ENCODE results near the gene SELPLG.
"Not testable (repeated sequence)": the region's sequence is repeated elsewhere in the genome, so short reads cannot be mapped to it uniquely, and the experiment has no call there.

SELPLG gene

DNA sequence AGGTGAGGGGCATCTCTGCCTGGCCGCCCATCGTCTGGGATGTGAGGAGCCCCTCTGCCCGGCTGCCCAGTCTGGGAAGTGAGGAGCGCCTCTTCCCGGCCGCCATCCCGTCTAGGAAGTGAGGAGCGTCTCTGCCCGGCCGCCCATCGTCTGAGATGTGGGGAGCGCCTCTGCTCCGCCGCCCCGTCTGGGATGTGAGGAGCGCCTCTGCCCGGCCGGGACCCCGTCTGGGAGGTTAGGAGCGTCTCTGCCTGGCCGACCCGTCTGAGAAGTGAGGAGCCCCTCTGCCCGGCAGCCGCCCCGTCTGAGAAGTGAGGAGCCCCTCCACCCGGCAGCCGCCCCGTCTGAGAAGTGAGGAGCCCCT, 22.1 kb upstream of the SELPLG start:
- not testable (repeated sequence) for DNase-seq (ENCODE audit: low read depth)

DNA sequence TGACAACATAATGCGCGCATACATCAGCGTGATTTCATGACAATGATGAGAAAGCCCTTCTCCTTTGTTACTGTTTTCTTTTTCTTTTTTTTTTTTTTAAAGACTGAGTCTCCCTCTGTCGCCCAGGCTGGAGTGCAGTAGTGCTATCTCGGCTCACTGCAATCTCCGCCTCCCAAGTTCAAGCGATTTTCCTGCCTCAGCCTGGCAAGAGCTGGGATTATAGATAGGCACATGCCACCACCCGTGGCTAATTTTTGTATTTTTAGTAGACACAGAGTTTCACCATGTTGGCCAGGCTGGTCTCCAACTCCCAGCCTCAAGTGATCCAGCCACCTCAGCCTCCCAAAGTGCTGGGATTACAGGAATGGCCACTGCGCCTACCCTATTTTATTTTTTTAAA, 20.9 kb upstream of the SELPLG start:
- DNase-seq (ENCODE audit: low read depth) = not testable (repeated sequence)

DNA sequence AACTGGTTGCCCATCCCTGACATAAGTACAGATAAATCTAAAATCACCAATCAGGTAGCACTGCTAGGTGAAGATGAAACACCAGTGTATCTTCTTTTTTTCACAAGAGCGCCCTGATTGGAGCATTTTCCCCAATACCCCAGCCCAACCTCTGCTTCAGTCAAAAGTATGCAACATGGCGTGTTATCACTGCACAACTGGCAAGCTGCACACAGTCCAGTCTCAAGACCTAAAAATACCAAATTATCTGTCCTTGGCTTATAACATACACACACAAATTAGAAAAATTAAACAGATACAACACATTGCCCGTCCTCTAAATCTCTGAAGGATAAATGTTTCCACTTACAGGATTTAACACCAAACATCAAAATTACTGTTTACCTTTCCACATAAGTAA, 20.2 kb upstream of the SELPLG start:
- no peak for DNase-seq (ENCODE audit: low read depth)

DNA sequence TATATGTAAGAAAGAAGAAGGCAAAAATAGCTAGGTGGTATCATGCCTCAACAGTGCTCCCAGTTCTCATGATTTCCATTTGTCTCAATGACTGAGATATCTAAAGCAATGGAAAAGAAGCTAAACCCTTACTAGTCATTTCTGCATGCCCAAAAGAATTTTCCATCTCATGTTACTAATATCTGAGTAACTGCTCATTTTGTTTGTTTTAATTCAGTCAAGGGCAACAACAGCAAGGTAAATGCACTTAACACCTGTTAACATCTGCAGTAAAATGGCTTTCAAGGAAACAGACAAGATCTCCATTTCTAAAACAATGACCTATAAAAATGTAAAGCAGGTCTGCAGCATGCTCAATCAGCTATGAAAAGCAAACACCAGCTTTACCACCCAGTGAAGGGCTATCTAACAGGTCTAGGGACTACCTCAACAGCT, 19.4 kb upstream of the SELPLG start:
- no peak for DNase-seq (ENCODE audit: low read depth)

DNA sequence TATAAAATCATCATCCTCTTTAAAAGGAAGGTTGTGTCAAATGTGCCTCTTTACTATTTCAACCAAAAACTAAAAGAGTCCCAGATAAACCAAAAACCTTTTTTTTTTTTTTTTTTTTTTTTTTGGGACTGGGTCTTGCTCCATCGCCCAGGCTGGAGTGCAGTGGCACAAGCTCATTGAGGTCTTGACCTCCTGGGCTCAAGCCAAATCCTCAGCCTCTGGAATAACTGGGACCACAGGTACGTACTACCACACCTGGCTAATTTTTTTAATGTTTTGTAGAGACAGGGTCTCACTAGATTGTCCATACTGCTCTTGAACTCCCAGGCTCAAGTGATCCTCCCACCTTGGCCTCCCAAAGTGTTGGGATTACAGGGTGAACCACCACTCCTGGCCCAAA, 16.4 kb upstream of the SELPLG start:
- DNase-seq (ENCODE audit: low read depth) = no peak

DNA sequence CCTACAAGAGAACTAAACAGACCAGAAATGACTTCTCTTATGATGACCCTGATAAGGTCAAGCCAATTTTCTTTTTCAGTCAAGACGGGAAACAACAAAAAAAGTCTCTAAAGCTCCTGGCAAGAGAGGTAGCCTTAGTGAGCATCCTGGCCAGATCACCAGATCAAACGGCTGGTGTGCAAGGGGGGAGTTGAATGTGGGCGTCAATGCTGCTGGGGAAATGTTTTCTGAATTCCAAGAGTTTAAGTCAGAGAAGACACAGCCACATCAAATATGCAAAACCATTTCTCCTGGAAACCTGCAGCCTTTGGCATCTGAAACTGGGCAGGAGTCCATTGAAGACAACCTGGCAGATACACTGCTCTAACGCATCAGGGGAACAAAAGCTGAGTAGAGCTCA, 16.0 kb upstream of the SELPLG start:
- DNase-seq (ENCODE audit: low read depth) = no peak

DNA sequence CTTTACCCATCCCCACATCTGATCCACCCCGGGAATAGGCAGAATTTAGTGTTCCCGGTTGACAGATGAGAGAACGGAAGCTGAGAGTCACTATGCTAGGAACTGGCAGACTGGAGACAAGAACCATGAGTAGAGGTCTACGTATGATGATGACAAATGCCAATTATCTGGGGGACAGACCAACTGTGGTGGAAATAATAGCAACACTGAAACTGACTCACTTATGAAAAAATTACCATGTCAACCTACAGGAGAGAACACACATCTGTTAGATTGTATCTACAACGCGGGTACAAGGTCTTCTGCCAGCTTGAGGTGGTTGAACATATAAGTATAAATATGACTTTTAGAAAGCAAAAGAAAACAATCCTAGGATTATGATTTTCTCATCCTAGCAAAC, 15.4 kb upstream of the SELPLG start:
- no peak for DNase-seq (ENCODE audit: low read depth)

DNA sequence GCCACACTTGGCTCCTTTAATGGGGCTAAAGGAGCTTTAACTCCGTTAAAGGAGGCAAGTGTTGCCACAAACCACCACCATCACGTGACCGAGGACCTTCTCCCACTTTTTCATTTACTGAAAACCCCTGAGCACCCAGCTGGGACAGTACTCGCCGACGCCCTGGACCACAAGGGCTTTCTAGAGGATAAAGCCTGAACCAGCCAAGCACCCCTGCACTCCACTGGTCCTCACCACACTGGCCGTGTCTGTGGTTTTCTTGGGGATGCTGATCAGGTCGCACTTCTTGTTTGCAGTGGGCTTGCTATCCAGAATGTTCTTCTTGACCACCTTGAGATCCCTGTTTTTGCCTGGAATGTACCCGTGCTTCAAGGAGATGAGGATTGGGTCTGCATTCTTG, 14.7 kb upstream of the SELPLG start:
- no peak for DNase-seq (ENCODE audit: low read depth)

DNA sequence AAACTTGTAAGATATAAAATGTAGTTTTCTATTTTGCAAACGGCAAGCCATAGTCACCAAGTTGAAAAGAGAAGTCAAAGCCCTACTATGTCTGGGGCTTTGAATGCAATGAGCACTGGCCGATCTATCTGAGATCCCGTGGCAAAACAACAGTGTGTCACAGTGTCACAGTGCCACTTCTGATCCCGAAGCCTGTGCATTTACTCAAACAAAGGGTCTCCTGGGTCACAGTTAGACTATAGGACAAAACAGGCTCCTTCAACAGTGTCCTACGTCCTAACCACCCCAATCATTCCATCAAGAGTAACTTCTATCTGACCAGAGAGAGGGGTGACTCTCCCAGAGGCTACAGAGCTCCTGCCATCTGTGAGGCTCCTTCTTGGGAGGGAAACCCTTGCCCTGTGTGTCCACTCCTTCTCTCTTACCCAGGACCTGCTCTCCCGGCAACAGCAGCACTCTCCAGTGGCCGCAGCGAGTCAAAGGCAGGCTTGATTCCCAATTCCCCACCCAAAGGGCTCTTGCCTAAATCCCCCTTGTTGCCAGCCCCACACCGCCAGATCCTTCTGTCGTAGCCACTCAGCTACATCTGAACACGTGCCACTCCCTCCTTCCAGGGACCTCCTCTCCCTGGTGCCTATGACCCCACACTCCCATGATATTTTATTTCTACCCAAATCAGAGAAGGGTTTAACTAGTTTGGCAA, 14.0 kb upstream of the SELPLG start:
- no peak for DNase-seq (ENCODE audit: low read depth)

DNA sequence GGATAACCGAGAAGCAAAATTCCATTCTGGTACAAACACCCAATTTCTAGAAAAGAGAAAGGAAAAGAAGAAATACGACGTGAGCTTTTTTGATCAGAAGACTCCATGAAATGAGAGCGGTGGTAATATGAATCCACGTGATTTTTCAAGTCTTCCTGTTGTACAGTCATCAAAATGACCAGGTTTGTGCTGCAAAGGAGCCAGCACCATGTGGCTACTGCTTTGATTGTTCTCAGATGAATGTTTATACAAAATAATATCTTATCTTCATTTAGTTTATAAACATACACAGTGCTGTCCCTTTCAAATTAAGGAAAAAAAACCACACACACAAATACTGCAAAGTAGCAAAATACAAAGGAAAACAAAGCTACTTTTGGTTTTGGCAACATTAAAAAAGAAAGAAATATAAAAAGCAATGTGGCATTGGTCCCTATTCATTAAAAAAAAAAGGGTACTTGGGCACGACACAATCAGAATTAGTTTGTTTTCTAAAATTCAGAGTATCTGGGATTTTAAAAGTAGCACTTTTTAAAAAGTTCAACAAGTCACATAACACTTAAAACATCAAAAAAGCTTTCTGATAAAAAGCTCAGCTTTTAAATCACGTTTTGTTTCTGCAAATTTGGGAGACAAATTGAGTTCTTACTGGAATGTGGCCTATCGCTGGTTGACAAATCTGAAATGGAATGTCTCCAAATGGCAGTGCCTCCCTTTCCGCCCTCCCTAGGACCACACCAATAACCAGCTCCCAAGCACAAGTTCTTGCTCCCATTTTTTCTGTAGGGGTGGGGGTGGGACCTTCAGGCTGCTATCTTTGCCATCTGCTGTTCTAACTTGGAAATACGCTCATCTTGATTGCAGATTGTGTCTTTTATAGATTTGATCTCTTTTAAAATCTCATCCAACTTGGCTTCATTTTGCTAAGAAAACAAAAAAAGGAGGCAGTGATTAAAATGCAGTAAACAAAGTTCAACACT, 13.2 kb upstream of the SELPLG start:
- no peak for DNase-seq (ENCODE audit: low read depth)

DNA sequence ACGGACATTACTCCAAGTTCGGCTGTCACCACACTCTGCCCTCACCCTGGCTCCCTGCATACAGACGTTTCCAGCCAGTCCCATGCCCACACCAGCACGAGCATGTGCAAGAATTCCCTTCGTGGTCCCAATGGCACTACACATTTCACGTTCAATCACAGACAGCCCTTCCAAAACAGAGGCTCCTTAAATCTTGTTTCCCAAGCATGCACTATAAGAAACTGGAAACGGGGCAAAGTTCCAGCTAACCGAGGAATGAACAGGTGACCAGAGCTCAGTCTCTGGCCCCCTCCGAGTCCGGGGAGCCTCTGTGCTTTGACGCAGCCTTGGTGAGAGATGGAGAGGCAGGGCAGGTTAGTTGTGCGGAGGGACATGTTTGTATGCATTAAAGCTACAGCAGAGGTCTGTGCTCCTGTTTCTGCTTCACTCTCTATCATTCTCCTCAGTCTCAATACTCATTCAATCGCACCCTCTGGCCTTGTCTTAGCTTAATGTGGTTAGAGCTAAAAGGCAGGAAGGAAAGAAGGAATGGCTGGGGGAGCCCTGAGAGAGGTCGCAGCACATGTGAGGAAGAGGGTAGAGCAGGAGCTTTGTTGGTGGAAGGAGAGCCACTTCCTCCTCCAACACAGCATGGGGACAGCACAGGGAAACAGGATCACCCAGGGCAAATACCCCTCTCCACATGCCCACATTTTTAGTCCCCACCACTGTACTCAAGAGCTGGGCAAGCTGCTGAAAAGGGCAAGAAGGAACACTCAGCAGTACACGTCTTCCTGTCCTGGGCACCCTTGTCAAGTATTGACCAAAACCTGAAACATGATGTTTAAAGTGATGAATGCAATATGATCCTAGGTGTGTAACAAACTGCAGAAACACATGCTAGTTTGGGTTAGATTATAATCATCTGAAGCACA, 12.2 kb upstream of the SELPLG start:
- no peak for DNase-seq (ENCODE audit: low read depth)

DNA sequence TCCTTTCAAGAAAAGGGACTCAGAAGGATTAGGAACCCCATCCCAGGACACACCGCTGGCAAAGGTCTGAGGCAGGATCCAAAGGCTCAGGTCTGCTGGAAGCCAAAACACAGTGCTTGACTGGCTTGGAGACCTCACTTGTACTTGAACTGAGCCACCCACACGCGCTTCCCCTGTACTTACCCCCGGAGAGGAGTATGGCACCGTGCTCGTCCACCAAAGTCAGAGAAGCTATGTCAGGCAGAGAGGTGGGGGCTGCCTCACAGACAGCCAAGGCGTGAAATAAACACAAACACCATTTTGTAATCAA, 11.1 kb upstream of the SELPLG start:
- DNase-seq (ENCODE audit: low read depth) = no peak

DNA sequence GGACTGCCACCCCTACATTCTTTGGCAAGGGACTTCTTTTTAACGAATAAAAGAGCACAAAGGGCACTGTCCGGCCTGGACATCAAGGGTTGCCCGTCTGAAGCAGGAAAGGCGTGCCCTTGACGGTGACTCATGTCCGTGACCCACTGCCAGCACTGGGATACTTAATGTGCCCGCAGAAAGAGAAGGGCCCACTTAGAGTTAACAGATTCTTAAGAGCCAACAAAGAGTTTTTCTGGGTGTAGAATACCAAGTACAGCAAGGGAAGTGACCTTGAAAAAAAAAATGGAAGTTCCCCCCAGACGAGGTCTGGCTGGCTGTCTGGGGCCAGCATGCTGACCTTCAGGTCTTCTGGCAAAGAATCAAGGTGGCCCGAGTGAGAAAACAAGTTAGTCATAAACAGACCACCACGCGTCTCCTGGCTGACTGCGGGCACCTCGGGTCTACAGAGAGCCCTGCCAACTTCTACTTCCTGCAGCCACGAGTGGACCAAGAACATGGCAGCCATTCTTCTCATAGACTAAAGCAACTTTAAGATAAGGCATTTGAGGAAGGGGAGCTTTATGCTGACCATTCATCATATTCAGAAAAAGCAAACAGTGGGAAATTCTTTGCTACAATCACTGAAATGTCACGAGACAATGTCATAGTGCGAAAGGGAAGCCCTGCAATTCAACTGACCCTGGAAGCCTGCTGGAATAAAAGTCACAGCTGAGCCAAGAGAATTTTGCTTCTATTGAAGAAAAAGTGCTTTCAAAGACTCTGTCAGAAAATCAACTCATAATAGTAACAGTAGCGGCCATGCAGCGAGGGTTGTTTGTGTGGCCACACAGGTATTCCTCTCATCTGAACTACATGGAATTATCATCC, 10.5 kb upstream of the SELPLG start:
- no peak for DNase-seq (ENCODE audit: low read depth)

DNA sequence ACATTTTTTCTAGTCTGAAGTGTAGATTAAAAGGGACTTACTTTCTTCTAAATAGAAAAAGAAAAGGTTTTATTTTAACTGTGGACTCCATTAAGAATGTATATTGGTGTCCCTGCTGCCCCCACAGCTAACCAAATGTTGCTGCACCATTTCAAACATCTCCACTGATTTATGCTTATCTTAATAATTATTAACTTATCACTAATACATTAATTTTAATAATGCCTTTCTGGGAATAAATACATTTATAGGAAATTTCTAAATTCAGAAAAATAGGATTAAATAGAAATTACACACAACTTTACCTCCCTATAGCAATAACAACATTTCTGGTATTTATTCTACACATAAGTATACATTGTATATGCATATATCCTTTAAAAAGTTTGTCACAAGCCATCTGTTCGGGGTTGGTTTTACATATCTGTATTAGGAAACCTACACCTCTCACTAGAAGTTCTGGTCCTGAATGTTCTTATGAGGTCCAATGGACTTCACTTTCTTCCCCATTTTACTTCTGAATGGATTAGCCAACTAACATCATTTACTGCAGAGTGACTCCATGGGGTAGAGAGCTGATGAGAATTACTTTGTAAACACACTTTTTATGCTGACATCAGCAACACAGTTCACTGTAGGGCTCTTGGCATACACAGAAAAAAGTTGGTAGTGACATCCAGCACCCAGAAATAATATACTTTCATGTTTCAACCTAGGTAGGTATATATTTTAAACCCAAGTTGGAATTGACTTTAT, 9.4 kb upstream of the SELPLG start:
- no peak for DNase-seq (ENCODE audit: low read depth)

DNA sequence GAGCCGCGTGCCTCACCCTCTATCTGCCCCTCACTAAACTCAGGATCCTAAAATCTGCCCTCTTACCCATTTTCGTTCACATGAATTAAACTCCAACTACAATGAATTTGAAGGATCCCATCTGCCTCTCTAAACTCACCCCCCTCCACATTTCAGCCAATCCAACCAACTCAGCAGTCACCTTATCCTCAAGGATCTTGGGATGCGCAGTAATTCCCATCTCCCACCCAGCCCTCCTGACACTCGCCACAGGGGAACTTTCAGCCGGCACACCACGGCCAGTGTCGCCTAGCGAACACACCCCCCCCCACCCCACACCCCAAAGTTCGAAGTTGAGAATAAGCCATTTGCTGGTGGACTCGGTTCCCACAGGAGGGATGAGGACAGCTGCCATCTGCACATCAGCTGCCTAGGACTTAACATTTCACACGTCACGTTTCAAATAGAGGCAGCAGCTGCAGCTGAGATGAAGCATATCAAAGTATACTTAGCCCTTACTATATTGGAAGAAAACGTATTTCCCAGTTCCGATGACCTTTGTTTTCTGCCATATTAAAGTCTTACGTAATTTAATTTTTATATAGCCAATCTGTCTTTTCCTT, 8.7 kb upstream of the SELPLG start:
- no peak for DNase-seq (ENCODE audit: low read depth)

DNA sequence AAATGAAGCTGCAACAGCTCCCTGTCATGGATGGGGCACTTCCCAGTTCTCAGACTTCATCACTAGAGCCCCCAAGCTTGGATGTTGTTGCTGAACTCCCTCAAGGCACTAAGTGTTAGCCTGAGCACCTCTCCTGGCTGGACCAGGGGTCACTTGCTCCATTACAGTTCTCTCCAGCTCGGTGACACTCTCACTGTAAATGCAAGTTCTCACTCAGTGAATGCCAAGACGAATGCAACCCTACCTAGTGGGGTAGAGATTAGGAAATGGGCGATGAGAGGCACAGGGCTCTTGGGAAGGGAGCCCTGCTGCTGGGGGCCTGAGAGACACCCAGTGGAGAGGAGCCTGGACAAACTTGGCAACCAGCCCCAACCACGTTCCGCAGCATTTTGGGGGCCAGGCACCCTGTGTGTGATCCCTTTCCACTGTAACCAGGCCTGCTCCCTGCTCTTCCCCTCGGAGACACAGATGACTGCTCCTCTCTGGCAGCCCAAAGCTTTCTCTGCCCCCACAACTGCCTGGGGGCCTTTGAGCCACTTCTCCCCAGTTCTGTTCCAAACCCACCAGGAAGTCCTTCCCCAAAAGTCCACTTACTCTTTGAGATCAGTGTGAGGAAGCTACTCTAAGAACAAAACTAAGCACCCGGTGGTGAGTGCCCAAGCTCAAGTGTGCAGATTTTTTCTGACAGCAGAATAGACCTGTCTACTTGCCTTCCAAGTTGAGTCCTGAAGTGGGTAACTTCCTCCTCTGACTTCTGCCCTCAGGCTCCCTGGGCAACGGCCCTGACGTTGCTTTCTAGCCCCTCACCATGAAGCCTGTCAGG, 8.0 kb upstream of the SELPLG start:
- no peak for DNase-seq (ENCODE audit: low read depth)

DNA sequence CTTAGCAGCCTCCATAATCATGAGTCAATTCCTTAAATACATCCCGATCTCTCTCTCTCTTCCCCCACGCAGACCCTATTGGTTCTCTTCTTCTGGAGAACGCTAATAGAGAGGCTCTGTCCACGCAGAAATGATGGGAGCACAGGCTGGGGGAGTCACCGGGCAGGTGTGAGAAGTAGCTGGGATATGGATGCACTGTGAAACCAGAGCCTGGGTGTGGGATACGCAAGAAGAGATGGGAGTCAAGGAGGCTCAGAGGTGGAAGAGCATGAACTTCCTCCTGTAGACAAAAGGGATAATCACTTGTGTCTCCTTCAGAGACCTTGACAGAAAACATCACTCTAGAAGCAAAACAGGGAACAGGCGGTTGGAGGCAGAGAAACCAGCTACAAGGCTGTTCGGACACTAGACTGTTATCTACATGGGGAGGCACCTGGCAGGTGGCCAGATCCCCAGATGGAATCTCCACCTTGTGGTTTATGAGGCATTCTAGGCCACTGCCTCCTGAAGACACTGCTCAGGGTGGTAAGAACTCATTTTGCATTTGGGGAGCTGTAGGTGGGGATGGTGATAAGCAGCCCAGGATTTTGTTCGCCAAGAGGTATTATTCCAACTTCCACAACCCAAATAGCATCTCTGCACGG, 7.2 kb upstream of the SELPLG start:
- DNase-seq (ENCODE audit: low read depth) = no peak

DNA sequence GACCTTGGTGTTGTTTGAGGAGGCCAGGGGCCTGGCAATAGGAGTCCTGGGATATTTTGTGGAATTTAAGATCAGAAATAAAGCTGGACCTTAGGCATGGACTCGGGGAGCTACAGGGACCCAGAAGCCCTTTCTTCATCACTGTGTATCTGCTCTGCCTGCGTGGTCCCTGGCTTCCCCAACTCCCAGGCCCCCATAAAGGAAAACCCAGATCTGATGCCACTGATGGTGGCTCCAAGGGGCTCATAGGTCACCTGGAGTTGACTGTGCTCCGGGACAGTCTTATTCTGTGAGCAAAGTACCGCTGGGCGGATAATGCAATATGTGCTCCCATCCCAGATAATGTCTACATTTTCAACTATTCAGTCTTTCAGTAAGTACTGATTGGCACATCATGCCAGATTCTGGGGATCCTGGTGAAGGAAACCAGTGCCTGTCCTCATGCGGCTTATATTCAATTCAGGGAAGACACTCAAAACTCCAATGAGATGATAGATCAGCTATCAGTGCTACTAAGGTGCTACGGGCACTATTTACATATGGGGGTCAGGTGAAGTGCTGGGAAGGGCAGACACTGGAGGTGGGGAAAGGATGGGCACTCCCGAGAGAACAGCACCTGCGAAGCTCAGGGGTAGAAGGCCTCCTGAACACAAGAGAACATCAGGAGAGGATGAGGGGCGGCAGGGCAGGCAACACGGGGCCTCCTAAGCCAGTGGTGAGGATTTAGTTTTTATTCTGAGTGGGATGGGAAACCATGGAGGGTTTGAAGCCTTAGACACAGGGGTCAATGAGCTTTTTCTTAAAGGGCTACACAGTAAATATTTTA, 5.5 kb upstream of the SELPLG start:
- DNase-seq (ENCODE audit: low read depth) = no peak
